Posterior vena cava (tissue), 2 donors: ENCODE measurements around the gene ATP6V1C2. TPM values are rescaled to one million over a fixed set of nuclear protein-coding genes. Genes with fewer than 3 reads are reported as not detected.

Experiments used
- DNase-seq: peaks from one replicate; pipeline ENCODE4 v3.0.0-alpha.2; 2020; ENCODE audit warnings: low spot score
- intact Hi-C, 2 donors: fragments of 100-400 bp; cut with DNase I; formaldehyde crosslinking; loops; one replicate each; pipeline versions ENCODE4 v1.14.1 to v1.14.2; 2022 to 2023
- total RNA-seq, 2 donors: library from RNA; stranded (reverse); fragmentation: NEBNext Ultra II Directional; extraction: Animal tissue kit (Norgen Biotek cat#: 25700); gene quantifications; one replicate each; pipeline ENCODE4 v1.2.1, GENCODE V29; 2021
- donor health status: DM: yes; HTN: yes; CAD: no.
- donor health status: DM: yes; HTN: yes; CAD: no.

The ATP6V1C2 gene
- total RNA-seq, 2 donors from 2014 or later, result 0.33 to 0.42 TPM

DNA sequence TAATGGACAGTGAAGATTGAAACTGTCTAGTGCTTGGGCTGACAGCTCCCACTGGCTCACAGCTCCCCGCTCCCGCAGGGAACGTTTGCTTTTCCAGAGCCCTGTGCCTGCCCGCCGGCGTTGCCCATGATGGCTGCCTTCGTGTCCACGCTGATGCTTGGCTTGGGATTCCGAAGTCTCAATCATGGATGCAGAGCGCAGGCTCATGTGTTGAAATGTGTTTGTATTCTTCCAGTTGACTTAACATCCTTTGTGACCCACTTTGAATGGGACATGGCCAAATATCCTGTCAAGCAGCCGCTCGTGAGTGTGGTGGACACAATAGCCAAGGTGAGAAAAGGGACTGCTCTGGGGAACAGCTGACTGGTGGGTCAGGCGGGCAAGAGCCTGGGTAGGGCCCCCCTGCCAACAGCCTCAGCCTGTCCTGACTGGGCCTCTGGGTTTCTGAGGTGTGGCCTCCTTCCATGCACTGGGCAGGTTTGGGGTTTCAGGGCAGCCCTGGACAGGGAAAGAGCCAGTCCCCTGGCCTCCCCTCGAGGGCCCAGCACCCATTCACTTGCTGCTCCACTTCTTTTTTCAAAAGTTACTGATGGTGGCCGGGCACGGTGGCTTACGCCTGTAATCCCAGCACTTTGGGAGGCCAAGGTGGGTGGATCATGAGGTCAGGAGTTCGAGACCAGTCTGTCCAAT lies 42.8 kb downstream of the ATP6V1C2 start:
- peak; percentile 69 for DNase-seq
- intact Hi-C loops, result no loop called here

DNA sequence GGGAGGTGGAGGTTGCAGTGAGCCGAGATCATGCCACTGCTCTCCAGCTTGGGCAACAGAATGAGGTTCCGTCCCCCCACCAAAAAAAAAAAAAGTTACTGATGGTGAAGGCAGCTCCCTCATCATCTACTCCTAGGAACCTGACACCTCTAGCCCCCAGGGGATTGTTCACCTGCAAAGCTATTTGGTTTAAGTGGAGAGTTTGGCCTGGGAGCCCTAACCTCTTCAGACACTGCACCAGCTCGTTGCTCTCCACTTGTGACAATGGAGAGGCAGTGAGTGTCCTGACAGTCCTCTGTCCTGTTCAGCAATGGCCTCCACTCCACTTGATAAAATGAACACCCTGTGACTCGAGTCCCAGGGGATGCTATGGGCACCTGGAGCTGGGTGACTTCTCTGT lies 43.5 kb downstream of the ATP6V1C2 start:
- intact Hi-C loops, result no loop called here
- DNase-seq, result no peak

DNA sequence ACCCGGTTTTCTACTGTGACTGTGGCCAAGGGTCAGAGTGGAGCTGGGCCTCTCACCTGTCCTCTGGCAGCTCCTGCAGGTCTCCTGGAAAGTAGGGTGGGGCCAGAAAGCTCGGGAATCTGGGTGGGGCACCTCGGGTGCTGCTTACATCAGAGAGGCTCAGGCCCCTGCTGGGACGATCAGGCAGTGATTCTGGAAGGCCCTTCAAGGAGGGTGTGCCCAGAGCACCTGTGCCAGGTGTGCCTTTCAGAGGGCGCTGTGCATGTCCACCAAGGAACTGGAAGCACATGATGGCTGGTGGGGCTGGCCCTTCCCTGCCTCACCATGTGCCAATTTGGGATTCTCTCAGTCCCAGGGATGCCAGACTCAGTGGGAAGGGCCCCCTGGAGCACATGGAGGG lies 44.0 kb downstream of the ATP6V1C2 start:
- intact Hi-C loops, result no loop called here
- peak; percentile 67 for DNase-seq

DNA sequence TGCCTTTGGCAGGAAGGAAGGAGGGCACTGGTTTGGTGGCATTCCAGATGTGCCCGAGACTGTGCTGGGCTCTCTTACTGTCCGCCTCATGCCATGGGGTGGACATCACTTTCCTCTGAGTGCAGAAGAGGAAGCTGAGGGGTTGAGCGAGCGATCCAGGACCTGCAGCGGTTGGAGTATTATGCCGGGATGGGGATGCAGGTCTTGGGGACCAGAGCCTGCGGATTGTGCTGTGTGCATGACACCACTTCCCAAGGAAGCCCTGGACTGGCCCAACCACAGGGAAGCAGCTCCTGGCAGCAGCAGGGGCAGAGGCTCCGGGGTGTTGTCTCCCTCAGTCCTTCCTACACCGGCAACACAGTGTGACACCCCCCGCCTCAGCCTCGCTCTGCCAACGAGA lies 44.5 kb downstream of the ATP6V1C2 start:
- intact Hi-C loops, result no loop called here
- peak; percentile 78 for DNase-seq

DNA sequence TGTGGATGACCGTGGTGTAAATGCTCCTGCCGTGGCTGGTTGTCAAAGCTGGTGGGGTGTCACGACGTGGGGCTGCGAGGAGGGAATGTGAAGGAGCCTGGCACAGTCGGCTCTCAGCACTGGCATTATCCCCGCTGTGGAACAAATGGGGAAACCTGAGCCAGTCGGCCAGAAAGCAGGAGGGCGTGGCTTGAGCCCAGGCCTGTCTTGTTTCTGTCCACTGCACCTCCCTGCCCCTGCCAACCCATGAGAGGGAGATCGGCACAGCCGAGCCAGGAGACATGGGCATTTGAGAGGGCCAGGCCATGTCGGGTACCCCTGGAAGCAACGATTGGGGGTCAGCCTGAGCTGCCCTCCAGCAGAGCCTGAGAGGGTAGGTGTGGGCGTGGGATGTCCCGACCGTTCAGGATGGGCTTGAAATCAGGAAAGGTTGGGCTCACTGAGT lies 46.7 kb downstream of the ATP6V1C2 start:
- peak; percentile 74 for DNase-seq
- intact Hi-C loops, result no loop called here

DNA sequence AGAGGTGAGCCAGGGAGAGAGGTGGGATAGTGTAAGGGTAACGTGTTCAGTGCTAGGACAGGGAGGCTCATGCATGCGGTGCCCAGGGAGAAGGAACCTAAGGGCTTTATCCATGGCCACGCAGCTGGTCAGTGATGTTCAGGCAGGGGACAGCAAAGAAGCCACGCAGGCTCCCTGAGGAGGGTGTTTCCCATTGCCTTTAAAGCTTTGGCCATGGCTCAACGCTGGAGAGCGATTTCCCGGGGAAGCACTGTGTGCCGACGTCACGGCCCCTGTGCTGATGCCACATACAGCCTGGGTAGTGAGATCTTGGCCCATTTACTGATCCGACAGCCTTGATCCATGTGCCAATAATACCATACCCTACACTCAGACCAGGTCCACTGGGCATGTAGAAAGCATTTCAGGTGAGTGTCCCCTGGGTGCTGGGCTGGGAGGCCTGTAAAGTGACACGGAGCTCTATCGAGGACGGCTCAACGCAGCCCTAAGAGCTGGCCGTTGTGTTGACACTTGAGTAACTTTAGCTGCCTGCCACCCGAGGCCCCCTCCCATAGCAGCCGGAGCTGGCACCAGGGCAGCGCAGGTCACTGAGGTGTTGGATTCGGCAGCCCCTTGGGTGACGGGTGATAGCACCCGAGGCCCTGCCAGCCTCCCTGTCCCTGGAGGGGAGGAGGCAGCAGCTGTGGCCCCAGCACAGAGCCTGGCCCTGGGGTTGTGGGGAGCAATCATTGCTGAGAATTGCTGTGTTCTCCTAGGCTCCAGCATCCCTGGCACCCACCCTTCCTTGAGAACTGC lies 49.7 kb downstream of the ATP6V1C2 start:
- intact Hi-C loops, result loop anchor here in 1 of 2 donors (1.0 kb wide), 1 partner anchor 41 kb away; the partner anchor contains the start of gene PDIA6
- peak; percentile 71 for DNase-seq

DNA sequence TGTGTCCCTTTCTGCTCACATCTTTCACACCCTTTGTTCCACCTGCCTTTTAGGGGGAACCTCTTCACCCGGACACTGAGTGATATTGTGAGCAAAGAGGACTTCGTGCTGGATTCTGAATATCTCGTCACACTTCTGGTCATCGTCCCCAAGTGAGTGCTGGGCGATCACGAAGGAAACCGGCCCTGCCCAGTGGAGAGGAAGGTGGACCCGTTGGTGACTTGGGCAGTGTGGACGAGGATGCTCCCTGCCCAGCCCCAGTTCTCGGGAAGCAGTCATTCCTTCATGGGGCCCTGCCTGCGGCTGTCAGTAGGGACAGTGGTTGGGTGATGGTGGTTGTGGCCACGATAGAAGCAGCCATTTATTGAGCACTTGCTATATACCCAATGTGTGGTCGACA lies 50.4 kb downstream of the ATP6V1C2 start:
- peak; percentile 53 for DNase-seq
- intact Hi-C loops, result loop anchor here in 1 of 2 donors (1.0 kb wide), 1 partner anchor 41 kb away; the partner anchor contains the start of gene PDIA6

DNA sequence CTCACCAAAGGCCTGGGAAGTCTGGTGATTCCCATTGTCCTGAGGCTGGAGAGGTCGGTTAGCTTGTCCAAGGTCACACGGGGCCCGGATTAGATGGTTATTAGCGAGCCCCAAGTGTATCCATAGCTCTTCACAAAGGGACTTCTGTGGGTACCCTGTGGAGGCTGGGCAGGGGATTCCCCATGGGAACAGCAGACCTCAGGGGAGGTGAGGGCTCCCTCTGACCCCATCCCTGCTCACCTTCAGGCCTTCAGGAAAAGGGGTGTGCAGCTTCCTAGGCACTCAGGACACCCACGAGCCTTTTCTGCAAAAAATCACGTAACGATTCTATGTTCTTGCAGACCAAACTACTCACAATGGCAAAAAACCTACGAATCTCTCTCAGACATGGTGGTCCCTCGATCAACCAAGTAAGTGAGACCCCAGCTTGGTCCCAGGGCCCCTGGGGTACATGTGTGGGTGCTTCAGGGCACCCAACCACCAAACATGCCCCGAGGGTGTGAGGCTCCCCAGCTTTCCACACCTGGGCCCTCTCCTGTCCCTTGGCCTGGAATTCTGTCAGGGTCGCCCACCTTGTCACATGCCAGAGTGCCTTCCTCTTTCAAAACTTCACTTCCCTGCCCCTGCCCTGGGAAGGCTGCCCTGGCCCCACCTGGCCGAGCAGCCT lies 50.9 kb downstream of the ATP6V1C2 start:
- DNase-seq, result no peak
- intact Hi-C loops, result no loop called here

DNA sequence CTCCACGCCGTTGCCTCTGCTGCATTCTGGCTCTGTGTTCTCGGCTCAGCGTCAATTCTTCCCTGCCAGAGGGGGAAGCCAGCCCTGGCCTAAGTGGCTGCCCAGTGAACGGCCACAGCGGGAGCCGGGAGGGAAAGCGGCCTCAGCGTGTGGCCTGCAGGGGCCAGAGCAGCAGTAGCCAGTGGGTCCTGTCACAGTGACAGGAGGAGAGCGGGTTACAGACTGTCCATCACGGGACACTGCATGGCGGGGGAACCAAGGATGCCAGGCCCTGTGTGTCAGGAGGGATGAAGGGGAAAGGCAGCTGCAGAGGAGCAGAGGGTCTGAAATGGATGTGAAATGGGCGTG lies 51.4 kb downstream of the ATP6V1C2 start:
- DNase-seq, result no peak
- intact Hi-C loops, result no loop called here

DNA sequence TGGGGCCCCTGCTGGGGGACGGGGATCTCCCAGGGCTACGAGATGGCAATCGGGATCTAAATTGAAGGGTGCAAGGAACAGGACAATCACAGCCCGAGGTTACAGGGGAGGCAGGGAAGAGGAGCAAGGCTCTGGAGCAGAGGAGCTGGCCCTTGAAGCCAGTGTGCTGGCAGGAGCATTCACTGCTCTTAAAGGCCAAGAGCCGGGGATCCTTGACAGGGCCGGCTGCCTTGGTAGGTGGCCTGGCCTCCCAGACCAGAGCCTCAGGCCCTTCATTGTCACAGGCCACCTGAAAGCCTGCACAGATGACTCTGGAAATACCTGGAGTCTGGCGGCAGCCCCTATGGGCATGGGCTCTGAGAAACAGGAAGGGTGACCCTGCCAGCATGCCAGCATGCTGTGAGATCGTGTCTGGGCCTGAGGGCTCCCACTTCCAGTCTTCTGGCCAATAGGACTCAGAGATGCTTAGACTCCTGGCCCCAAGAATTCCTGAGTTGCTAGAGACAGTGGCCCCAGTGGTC lies 52.5 kb downstream of the ATP6V1C2 start:
- intact Hi-C loops, result no loop called here
- no peak for DNase-seq

DNA sequence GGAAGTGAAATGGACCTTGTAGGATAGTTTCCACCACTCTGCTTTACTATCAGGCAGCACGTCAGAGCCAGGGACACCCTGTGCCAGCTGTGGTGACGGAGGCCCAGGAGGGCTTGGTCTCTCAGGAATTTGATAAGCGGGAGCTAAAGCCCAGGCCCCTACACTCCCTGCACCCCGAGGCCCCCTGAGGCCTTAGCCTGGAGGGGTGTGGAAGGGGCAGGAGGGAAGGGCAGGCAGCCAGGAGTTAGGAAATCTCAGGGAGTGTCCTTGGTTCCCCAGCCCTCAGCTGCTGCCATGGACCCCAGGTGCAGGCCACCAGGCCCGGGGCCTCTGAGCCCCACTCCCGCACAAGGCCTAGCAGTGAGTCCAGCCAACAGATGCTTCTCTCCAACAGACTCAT lies 53.0 kb downstream of the ATP6V1C2 start:
- intact Hi-C loops, result no loop called here
- no peak for DNase-seq

DNA sequence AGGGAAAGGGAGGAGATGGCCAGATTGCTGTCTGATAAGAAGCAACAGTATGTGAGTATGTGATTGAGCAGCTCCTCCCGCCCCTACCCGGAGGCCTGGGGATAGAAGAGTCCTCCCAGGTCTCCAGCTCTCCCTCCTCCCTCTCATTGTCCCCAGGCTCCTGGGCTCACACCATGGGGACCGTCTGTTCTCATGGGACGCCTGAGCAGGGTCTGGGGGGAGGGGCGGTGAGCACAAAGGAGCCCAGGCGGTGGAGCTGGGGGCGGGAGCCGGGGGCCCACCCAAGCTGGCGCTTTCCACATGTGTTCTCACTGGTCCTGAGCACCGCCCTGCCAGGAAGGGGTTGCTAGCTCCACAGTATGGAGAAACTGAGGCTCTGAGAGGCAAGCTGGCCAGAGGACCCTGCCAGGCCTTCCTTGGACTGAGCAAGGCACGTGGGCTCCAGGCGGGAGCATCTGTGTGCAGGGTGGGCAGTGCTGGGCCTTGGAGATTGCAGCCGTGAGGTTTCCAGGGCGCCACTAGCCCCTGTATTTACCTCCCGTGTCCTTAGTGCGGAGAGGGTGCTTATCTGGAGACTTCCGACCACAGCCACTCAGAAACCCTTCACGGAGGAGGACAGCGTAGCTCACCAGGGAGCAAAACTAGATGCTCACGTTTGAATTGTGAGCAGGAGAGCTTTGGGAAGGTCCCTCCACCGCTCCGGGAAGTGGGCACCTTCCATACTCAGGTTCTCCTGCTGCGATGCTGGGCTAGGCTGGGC lies 53.8 kb downstream of the ATP6V1C2 start:
- intact Hi-C loops, result no loop called here
- no peak for DNase-seq

DNA sequence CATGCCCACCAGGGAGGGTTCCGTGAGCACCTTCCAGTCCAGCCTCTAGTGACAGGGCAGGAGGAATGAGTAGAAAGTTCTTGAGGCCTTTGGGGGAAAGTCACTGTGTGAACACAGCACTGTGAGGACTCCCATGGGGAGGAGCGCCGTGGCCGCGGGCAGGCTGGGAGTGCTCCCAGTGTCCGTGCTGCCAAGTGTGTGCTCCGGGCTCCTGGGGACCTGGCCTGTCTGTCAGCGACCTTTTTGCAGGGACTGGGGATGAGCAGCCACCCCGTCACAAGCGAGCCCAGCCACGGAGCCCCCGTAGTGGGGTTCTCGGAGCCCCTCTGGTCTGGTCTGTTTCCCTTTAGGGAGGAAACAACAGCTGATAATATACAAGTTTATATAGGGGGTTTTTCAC lies 54.4 kb downstream of the ATP6V1C2 start:
- DNase-seq, result peak; percentile 78
- intact Hi-C loops, result no loop called here

DNA sequence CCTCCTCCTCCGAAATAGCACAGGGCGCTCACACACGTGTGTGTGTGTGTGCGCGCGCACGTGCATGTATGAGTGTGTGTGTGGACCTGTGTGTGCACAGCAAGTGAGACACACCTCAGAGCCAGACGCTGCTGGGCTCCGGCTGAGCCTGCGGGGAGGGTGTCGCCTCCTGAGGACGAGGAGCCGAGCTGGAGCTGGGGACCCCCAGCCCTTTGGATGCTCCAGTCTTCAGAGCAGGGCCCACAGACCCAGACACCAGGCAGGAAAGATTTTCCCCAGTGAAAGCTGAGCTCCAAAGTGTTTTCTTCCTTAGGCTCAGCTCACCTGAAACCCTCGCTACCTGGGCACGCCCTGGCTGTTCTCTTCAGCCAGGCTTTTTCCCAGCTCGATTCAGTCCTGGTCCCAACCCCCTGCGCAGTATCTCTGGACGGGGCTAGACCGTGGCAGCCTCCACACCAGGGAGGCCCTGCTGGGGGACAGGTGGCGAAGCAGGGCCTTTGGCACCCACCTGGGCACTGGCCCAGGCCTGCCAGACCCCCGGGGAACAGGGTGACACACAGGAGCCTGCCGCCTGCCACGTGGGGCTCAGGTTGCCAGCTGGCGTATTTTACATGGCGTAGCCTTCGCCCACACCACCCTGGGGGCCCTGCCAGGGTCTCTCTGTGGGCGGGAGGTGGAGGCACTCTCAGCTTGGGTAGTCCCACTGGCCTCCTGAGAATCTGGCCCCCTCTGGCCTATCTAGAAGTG lies 55.0 kb downstream of the ATP6V1C2 start:
- intact Hi-C loops, result no loop called here
- peak; percentile 79 for DNase-seq

DNA sequence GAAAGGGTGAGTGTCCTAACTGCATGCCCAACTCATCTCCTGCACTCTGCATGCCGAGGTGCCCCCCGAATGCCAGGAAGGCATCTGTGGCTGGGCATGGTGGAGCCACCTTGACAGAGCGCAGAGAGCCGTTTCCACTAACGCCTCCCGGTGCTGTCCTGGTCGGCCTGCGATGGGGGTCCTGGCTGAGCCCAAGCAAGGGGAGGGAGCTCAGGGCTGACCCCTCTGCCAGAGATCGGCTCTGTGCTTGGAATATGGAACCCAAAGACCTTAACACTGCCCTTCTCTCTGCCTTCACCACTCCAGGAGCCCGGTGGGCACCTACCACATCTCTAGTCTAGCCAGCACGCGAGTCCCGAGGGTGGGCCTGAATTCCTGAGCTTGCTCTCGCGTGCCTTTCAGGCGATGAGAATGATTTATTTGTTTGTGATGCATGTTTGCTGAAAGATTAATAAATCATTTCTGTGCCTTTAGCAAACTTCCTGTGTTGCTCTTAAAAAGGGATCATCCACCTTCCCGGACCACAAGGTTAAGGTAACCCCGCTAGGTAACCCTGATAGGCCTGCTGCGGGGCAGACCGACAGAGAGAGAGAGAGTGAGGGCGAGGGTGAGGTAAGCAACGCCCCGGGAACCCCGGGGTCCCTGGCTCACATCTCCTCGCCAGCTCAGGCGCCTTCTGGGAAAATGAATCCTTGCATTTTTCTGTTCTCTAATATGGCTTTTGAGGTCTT lies 55.8 kb downstream of the ATP6V1C2 start:
- intact Hi-C loops, result no loop called here
- DNase-seq, result peak; percentile 73

DNA sequence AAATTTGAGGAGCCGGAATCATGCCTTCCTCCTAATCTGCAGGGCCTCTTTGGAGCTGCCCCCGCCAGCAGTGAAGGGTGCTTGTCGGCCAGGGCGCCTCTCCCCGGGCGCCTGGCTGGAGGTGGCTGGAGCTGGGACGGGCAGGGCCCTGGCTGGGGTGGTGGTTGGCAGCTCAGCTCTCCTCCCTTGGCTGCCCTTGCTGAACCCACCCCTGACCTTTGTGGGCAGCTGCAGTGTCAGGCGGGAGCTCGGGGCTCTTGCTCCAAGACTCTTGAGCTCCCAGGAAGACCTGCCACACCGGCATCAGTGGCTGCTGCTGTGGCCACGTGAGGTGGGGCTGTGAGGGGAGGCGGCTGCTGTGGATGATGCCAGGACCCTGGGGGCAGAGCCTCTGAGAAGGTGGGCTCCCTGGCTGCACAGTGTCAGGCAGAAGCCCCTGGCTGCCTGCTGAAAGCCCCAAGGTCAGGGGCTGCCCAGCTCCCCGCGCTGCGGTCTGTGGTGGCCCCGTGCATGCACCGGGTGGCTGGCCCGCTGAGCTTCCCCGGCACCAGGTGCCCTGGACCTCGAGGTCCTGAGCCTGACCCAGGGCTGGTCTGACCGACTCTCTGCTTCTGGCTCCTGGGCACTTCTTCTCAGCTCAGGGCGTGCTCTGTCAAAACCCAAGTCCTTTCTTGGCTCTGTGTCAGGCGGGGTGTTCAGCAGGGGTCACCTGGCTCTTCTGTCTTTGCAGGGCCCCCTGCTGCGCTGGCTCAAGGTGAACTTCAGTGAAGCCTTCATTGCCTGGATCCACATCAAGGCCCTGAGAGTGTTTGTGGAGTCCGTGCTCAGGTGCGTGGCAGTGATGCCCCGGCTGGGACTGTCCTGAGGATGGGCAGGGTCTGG lies 56.7 kb downstream of the ATP6V1C2 start:
- DNase-seq, result peak; percentile 74
- intact Hi-C loops, result no loop called here

DNA sequence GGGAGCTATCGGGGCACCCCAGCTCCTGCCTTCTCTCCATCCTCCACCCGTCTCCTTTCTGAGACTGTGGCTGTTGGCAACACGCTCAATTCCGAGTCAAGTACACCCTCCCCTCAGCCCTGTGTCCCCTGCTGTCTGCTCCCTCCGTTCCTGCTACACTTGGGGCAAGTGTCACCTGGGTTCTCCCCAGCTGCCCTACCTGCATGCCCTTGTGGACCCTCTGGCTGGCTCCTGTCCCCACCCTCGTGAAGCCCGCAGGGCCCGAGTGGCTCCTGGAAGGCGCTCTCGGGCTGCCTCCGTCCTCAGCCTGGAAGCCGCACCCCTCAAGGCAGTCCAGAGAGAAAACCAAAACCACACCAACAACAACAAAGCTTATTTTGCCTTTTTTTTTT lies 57.3 kb downstream of the ATP6V1C2 start:
- DNase-seq, result peak; percentile 51
- intact Hi-C loops, result no loop called here
